Suprapubic skin (tissue), 4 donors: ENCODE results near the gene POLRMT. TPM values are rescaled to one million over a fixed set of nuclear protein-coding genes. Genes with fewer than 3 reads are reported as not detected.

Source experiments
- DNase-seq, 2 donors: peaks; one replicate each; pipeline ENCODE4 v3.0.0-alpha.2; 2019; ENCODE audit warnings: low spot score in 2 of 2
- H3K27ac ChIP-seq: fragments of 200-600 bp; sonication (generic); one replicate; pipeline ENCODE4 v1.5.1; 2019
- H3K27me3 ChIP-seq: fragments of 200-600 bp; sonication (generic); one replicate; pipeline ENCODE4 v1.5.1; 2019
- H3K36me3 ChIP-seq: fragments of 200-600 bp; sonication (generic); one replicate; pipeline ENCODE4 v1.5.1; 2019
- H3K4me1 ChIP-seq: fragments of 200-600 bp; sonication (generic); one replicate; pipeline ENCODE4 v1.5.1; 2019
- H3K4me3 ChIP-seq: fragments of 200-600 bp; sonication (generic); one replicate; pipeline ENCODE4 v1.5.1; 2019; ENCODE audit warnings: mild to moderate bottlenecking
- H3K9me3 ChIP-seq: fragments of 200-600 bp; sonication (generic); one replicate; pipeline ENCODE4 v1.5.1; 2019
- EP300 ChIP-seq: sonication (generic); formaldehyde crosslinking; IDR thresholded peaks from one replicate; pipeline ENCODE4 v1.6.1; 2017; ENCODE audit warnings: antibody characterized with exemption
- POLR2A ChIP-seq, 2 donors: fragments of 450-650 bp; IDR thresholded peaks; one replicate each; pipeline ENCODE4 v1.6.1; 2017; ENCODE audit warnings: antibody characterized with exemption in 2 of 2, mild to moderate bottlenecking in 2 of 2, moderate library complexity in 2 of 2
- POLR2AphosphoS5 ChIP-seq, 3 donors: sonication (generic); formaldehyde crosslinking; IDR thresholded peaks; one replicate each; pipeline ENCODE4 v1.6.1; 2017; ENCODE audit warnings: antibody characterized with exemption in 3 of 3
- WGBS: methylation state at CpG from one replicate; pipeline ENCODE4 v1.1.5; 2018; 5-methylcytosine and 5-hydroxymethylcytosine counted together
- total RNA-seq, 4 donors: library from RNA; depleted of rRNA; stranded (reverse); fragments of >200 nt; gene quantifications; one replicate each; pipeline ENCODE4 v1.1.0, GENCODE V29; 2016
- TF ChIP-seq, protein P1 (sequence below), 2 donors: fragments of 200-600 bp in 1 of 2; fragments of 450-650 bp in 1 of 2; sonication (generic) in 1 of 2; IDR thresholded peaks; one replicate each; pipeline ENCODE4 v1.5.1; 2016 to 2019; ENCODE audit warnings: antibody characterized with exemption in 2 of 2, mild to moderate bottlenecking in 1 of 2, moderate library complexity in 1 of 2

The POLRMT gene
- total RNA-seq, 4 donors from 2014 or later: 26.0 to 60.4 (median 46.3) TPM

DNA sequence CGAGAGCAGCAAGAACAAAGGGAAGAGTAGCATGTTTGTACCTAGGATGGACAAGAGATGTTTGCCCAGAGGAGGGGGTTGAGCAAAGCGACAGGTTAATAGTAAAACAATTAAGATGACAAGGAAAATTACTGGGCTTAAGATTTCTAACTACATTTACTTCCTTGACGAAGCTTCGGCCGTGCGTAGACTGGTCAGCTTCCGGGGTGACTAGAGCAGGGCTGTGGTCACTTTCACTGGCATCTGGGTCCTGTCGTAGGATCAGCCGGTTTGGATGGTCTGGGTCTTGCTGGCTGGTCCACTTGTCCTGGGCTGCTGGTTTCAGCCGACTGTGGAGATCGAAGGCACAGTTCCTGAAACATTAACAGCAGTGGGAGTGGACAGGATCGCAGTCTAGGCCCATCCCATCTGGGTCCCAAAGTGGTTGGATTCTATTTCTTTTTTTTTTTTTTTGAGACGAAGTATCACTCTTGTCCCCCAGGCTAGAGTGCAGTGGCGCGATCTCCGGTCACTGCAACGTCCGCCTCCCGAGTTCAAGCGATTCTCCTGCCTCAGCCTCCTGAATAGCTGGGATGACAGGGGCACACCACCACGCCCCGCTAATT lies 65.9 kb downstream of the POLRMT start:
- 87% methylated on average over 22 of the region's 22 CpGs for WGBS
- no peaks in the 10 kb centered on the region for H3K36me3 ChIP-seq
- H3K4me3 ChIP-seq: no peak overlapping the region
- H3K27ac ChIP-seq: no peak overlapping the region
- TF ChIP-seq POLR2AphosphoS5 (IDR thresholded peaks at IDR 0.05) (no peak), EP300 (no peak), POLR2A (IDR thresholded peaks at IDR 0.05) (no peak)
- TF ChIP-seq, protein P1, sequence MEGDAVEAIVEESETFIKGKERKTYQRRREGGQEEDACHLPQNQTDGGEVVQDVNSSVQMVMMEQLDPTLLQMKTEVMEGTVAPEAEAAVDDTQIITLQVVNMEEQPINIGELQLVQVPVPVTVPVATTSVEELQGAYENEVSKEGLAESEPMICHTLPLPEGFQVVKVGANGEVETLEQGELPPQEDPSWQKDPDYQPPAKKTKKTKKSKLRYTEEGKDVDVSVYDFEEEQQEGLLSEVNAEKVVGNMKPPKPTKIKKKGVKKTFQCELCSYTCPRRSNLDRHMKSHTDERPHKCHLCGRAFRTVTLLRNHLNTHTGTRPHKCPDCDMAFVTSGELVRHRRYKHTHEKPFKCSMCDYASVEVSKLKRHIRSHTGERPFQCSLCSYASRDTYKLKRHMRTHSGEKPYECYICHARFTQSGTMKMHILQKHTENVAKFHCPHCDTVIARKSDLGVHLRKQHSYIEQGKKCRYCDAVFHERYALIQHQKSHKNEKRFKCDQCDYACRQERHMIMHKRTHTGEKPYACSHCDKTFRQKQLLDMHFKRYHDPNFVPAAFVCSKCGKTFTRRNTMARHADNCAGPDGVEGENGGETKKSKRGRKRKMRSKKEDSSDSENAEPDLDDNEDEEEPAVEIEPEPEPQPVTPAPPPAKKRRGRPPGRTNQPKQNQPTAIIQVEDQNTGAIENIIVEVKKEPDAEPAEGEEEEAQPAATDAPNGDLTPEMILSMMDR (IDR thresholded peaks at IDR 0.05): no peak
- H3K4me1 ChIP-seq: peaks cover 13% of the 10 kb centered on the region
- H3K27me3 ChIP-seq: no peaks in the 10 kb centered on the region
- no peak for DNase-seq
- no peaks in the 10 kb centered on the region for H3K9me3 ChIP-seq

Other genes starting within 250 kb of the POLRMT start
- 1 to 10 TPM in 1 of 4 donors, under 1 TPM in 3; 0.13 to 2.3 (median 0.52) TPM for gene C2CD4C, start 224.4 kb downstream of the POLRMT start, total RNA-seq
- gene SHC2, start 172.5 kb downstream of the POLRMT start, total RNA-seq: 10 to 100 TPM; 16.3 to 40.7 (median 19.6) TPM
- under 1 TPM in 1 of 4 donors, not detected in 3; 0.64 TPM for gene MADCAM1, start 137.1 kb downstream of the POLRMT start, total RNA-seq
- gene TPGS1, start 126.0 kb downstream of the POLRMT start, total RNA-seq: 10 to 100 TPM; 10.8 to 23.3 (median 20.9) TPM
- 10 to 100 TPM; 48.3 to 90.3 (median 72.9) TPM for gene CDC34, start 101.8 kb downstream of the POLRMT start, total RNA-seq
- under 1 TPM in 1 of 4 donors, not detected in 3; 0.97 TPM for gene GZMM, start 89.5 kb downstream of the POLRMT start, total RNA-seq
- gene BSG, start 60.9 kb downstream of the POLRMT start, total RNA-seq: 100 to 1,000 TPM; 265 to 314 (median 285) TPM
- 1 to 10 TPM in 1 of 4 donors, under 1 TPM in 3; 0.11 to 1.7 (median 0.81) TPM for gene HCN2, start 43.7 kb downstream of the POLRMT start, total RNA-seq
- gene FGF22, start 6.3 kb upstream of the POLRMT start, total RNA-seq: 10 to 100 TPM in 2 of 4 donors, 1 to 10 TPM in 2; 5.2 to 13.0 (median 9.2) TPM
- 100 to 1,000 TPM in 3 of 4 donors, 10 to 100 TPM in 1; 96.0 to 118 (median 106) TPM for gene RNF126, start 29.7 kb upstream of the POLRMT start, total RNA-seq
- gene FSTL3, start 42.9 kb upstream of the POLRMT start, total RNA-seq: 10 to 100 TPM; 19.6 to 61.4 (median 59.0) TPM
- gene PRSS57, start 61.9 kb upstream of the POLRMT start, total RNA-seq: not detected
- gene PALM, start 75.4 kb upstream of the POLRMT start, total RNA-seq: 10 to 100 TPM; 19.4 to 45.4 (median 24.2) TPM
- gene MISP, start 117.6 kb upstream of the POLRMT start, total RNA-seq: 1 to 10 TPM in 2 of 4 donors, under 1 TPM in 1, not detected in 1; 0.60 to 6.5 (median 2.0) TPM
- 100 to 1,000 TPM; 152 to 227 (median 174) TPM for gene PTBP1, start 163.9 kb upstream of the POLRMT start, total RNA-seq
- gene PLPPR3, start 188.4 kb upstream of the POLRMT start, total RNA-seq: not detected
- under 1 TPM in 1 of 4 donors, not detected in 3; 0.79 TPM for gene AZU1, start 194.3 kb upstream of the POLRMT start, total RNA-seq
- not detected for gene PRTN3, start 207.5 kb upstream of the POLRMT start, total RNA-seq
- under 1 TPM in 1 of 4 donors, not detected in 3; 0.79 TPM for gene ELANE, start 218.8 kb upstream of the POLRMT start, total RNA-seq
- 100 to 1,000 TPM; 195 to 332 (median 294) TPM for gene CFD, start 226.1 kb upstream of the POLRMT start, total RNA-seq